DOHH2 (cell line): ENCODE results near the gene CDH22.

Experiments
- EZH2phosphoT487 ChIP-seq: fragments of 200-600 bp; sonication (generic); IDR thresholded peaks from 2 replicates; pipeline ENCODE4 v1.6.1; 2017; ENCODE audit warnings: borderline replicate concordance, mild to moderate bottlenecking, antibody characterized with exemption, low read length, moderate library complexity, mixed read lengths
- TF ChIP-seq, protein P1 (sequence below): fragments of 200-600 bp; sonication (generic); IDR thresholded peaks from one replicate; pipeline ENCODE4 v1.5.1; 2014; ENCODE audit warnings: antibody characterized with exemption, mild to moderate bottlenecking, low read depth, low read length; ENCODE audit not compliant: poor library complexity, severe bottlenecking

DNA sequence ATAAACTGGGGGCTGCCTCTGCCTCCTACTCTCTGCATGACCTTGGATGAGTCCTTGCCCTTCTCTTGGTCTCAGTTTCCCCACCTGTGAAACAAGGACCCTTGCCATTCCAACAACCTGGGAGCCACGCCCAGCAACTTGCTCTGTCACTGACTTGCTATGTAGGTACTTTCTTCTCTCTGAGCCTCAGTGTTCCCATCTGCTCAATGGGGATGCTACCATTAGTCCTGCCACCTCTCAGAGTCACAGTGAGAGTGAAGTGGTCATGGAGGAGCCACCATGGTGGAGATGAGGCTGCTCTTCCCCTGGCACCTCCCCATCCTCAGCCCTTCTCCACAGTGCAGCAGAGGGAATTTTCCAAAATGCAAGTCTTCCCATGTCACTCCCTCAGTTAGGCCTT, 70.6 kb downstream of the CDH22 start:
- TF ChIP-seq, protein P1, sequence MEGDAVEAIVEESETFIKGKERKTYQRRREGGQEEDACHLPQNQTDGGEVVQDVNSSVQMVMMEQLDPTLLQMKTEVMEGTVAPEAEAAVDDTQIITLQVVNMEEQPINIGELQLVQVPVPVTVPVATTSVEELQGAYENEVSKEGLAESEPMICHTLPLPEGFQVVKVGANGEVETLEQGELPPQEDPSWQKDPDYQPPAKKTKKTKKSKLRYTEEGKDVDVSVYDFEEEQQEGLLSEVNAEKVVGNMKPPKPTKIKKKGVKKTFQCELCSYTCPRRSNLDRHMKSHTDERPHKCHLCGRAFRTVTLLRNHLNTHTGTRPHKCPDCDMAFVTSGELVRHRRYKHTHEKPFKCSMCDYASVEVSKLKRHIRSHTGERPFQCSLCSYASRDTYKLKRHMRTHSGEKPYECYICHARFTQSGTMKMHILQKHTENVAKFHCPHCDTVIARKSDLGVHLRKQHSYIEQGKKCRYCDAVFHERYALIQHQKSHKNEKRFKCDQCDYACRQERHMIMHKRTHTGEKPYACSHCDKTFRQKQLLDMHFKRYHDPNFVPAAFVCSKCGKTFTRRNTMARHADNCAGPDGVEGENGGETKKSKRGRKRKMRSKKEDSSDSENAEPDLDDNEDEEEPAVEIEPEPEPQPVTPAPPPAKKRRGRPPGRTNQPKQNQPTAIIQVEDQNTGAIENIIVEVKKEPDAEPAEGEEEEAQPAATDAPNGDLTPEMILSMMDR = no peak
- TF ChIP-seq EZH2phosphoT487 = no peak
